Central memory CD4-positive, alpha-beta T cell (primary cell): ENCODE measurements around the gene ZC3H7B.

Experiments
- DNase-seq: peaks from one replicate; pipeline ENCODE4 v3.0.0; 2022

Gene ZC3H7B

GRCh38 chr22:41355895-41356294 lies 54.6 kb downstream of the ZC3H7B start:
- DNase-seq: no peak

DNA sequence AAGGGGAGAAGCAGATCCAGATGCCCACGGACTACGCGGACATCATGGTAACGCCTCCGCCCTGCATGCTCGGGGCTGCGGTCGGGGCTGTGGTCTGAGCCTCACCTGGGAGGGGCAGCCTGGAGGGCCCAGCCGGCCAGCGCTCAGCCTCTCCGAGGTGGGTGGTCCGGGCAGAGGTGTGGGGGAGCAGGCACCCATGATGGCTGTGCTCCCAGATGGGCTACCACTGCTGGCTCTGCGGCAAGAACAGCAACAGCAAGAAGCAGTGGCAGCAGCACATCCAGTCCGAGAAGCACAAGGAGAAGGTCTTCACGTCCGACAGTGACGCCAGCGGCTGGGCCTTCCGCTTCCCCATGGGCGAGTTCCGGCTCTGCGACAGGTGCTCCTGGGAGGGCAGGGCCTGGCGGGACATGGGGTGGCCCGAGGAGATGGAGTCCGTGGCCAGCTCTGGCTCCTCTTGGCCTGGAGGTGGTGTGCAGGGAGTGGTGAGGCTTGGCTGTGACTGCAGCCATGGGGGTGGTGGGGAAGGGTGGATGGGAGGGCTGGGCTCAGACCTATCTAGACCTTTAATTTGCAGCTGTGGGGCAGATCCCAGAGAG lies 55.2 kb downstream of the ZC3H7B start:
- DNase-seq: no peak

DNA sequence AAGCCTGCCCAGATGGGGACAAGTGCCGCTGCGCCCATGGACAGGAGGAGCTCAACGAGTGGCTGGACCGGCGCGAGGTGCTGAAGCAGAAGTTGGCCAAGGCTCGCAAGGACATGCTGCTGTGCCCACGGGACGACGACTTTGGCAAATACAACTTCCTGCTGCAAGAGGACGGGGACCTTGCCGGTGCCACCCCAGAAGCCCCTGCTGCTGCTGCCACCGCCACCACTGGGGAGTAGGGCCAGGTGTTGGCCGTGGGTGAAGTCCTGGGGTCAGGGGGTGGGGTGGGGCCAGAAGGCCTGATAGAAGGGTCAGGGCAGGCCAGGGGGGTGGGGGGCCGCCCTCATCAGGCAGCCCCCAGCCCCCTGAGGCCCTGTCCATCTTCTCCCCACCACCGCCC lies 55.9 kb downstream of the ZC3H7B start:
- no peak for DNase-seq

GRCh38 chr22:41358927-41359326 lies 57.6 kb downstream of the ZC3H7B start:
- no peak for DNase-seq

DNA sequence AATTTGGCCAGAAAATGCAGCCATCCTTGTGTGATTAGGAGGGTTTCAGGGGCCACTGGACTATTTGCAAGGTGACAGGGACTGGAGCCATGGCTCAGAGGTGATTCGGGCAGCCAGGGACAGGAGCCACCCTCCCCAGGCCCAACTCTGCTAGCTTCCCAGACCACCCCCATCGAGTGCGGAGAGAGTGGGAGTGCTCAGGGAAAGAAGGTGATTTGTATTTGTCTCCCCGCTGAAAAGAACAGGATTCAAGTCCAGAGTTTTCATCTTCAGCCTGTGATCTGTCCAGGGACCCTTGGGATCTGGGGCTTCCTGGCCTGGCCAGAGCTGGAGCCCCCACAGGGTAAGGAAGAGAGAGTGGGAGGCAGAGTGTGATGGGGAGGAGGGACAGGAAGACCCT lies 58.1 kb downstream of the ZC3H7B start:
- DNase-seq: no peak

DNA sequence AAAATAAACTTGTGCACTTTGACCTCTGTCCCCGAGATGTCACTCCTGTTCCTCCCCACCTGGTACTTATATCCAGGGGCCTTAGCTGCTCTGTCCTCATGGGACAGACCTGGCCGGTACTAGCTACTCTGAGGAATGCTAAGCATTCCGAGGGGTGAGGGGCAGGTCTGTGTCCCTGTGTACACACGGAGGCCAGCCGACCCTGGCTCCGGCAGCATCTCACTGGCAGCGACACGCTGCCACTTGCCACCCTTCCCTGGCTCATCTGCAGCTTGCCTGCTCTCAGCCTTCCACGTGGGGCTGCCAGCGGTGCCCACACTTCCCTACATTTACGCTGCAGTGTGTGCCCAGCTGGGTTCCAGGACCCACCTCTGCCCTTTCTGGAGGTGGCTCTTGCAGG lies 58.8 kb downstream of the ZC3H7B start:
- no peak for DNase-seq

DNA sequence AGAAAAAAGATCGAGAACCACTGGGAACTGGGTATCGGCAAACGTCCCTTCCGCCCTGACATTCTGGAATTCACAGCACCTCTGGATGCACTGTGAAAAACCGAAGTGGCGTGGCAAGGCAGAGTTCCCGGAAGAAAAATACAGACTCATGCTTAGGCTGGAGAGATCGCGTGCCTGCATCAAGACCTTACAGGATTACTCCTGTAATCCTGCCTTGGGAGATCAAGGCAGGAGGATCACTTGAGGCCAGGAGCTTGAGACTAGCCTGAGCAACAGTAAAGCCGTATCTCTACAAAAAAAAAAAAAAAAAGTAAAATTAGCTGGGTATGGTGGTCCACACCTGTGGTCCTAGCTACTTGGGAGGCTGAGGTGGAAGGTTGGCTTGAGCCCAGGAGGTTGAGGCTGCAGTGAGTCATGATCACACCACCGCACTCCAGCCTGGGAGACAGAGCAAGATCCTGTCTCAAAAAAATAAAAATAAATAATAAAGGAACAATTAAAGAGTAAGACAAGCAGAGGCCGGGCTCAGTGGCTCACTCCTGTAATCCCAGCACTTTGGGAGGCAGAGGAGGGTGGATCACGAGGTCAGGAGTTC lies 60.5 kb downstream of the ZC3H7B start:
- DNase-seq: no peak

- no peak for DNase-seq
These were observed 61.3 kb downstream of the ZC3H7B start for GRCh38 chr22:41362615-41363014.

GRCh38 chr22:41364233-41364632 lies 62.9 kb downstream of the ZC3H7B start:
- no peak for DNase-seq

- no peak for DNase-seq
These were observed 63.6 kb downstream of the ZC3H7B start for GRCh38 chr22:41364955-41365354.

- DNase-seq: no peak
These were observed 64.1 kb downstream of the ZC3H7B start for GRCh38 chr22:41365425-41365824.

DNA sequence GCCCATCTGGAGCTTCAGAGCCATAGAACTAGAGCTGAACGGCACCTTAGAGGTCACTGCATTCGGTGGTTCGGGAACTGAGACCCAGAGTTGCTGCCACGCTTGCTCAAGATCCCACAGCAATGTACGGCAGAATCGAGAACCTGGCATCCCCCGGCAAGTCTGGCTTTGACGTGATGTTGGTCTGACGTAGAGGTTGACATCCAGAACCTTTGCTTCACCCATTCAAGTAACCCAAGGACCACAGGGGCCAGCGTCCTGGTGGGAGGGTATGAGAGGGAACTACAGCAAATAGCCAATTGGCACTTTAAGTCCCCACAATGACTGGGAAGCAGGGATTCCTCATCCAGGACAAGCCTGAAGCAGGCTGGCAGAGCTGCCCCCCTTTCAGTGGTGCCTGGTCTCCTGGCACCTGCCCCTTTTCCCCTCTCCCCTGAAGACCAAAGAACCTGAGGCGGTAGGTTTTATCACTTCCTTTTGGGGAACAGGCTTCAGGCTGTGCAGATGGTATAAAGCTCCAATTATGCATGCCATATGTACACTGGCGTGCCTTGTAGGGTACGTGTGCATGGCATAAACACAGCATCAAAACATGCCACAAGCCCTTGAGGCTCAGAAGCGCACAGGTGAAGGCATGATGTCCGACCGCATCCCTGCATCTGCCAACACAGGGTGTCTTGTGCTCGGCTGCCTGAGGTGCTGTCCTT lies 65.2 kb downstream of the ZC3H7B start:
- no peak for DNase-seq

GRCh38 chr22:41367039-41367679 lies 65.8 kb downstream of the ZC3H7B start:
- DNase-seq: no peak

DNA sequence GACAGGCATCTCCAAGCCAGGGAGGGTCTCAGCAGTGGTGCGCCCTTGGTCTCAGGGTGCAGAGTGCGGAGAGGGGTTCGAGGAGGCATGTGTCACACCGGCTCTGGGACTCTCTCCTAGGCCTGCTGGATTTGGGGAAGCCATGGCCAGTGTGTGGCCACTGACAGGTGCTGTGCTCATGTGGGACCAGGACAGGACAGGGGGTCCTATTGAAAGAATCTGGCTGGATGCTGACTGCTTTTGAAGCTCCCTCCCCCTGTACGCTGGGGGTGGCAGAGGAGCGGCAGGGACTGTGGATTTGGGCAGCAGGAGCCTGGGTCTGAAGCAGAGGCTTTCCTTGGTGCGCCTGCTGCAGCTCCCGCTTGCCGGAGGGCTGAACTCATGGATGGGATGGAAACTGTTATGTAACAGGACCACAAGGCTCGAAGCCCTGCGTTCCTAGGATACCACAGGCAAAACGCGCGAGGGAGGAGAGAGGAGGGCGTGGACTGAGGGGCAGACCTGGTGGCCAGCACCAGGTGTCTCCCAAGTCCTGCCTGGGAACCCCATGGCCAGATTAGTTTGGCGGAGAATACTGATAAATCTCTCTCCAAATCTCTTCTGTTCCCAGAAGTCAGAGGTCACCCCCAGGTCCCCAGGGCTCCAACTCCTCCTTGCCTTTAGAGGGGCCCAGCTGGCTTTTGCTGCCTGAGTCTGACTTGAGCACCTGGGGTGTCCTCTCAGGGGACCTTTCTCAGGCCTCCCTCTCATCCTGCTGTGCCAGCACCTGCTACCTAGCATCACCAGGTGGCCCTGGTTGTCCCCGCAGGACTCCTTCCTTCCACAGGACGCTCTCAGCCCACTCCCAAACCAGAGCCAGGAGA lies 66.6 kb downstream of the ZC3H7B start:
- no peak for DNase-seq

DNA sequence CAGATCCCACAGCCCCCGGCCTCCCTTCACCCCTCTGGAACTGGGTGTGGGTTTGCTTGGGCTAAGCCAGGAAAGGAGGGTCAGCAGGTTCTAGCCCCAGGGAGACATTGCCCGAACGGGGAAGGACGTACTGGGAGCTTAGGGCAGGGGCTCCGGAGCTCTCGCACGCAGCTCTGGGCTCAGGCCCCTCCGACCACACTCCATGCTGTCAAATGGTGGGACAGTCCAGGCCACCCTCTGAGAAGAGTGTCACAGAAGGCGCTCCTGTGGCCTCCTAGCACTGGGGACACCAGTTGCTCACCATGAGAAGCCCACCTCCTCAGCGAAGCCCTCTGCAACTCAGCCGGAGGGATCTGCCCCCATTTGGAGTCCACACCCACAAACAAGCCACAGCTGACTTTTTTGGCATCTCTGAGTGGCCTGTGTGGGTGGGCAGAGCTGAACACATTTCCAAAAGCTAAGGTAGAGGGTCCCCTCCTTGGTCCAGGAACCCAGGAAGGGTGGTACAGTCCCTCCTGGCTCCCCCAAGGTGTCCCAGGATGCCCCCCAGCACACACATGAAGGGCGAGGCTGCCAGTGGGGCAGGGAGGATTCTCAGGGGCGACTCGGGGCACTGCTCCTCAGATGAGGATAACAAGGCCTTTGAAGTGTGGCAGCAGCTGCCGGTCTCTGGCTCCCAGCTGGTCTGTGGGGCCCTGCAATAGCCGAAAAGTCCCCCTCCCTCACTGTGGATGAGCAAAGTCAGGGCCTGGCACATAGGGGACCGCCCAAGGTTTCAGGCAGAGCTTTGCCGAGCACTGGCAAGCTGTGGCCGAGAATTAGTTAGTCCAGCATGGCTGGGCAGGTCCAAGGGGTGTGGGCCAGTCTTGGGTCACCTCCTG lies 67.5 kb downstream of the ZC3H7B start:
- DNase-seq: no peak

DNA sequence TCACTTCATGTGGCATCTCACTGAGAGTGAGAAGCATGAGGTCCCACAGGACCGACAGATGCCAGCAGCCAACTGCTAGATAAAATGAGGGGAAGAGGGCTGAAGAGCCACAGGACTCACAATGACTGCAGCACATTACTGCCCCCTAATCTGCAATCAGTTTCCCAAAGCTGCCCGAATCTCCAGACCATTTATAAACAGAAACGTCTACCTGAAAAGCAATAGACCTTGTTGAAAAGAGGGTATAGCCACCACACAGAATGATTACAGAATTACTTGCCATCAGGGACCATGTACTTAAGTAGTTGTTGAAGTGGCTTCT lies 68.1 kb downstream of the ZC3H7B start:
- no peak for DNase-seq

GRCh38 chr22:41369837-41370236 lies 68.5 kb downstream of the ZC3H7B start:
- no peak for DNase-seq

- no peak for DNase-seq
These were observed 76.5 kb downstream of the ZC3H7B start for GRCh38 chr22:41377846-41378245.

GRCh38 chr22:41380993-41381328 lies 79.6 kb downstream of the ZC3H7B start:
- DNase-seq: no peak

DNA sequence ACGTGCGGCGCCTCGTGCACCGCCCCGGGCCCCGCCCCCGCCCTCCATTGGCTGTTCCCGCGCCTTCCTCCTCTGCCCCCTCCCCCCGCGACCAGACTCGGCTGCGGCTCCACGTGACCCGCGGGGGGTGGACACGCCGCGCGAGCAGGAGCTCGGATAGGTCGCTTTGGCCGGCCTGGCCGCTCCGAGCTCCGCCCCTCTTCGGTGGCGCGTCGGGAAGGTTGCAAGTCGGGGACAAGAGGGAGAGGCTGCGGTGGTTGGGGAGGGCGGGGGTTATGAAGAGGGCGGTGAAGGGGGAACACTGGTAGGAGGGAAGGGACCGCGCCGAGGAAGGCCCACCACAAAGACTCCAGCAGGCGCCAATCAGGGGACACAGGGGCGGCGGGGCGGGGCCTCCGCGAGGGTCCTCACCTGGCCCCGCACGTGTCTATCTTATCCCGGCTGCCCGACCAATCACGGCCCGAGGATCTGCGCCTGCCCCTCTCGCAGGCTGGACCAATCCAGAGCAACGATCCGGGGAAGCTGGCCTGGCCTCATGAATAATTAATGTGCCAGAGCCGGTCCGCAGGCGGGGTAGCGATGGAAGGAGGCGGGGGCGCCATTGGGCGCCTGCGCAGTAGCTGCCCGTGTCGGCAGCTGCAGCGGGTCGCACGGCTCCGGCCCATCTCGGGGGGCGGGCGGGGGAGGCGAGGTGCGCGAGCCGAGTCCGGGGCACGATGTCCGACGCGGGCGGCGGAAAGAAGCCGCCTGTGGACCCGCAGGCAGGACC lies 80.2 kb downstream of the ZC3H7B start, which contains the start of gene TEF:
Gene TEF (plus strand): TSS at position 614 of the 769 bp plus-strand sequence. CDS start 103 bp downstream, at position 717.
- DNase-seq: peak; percentile 98

DNA sequence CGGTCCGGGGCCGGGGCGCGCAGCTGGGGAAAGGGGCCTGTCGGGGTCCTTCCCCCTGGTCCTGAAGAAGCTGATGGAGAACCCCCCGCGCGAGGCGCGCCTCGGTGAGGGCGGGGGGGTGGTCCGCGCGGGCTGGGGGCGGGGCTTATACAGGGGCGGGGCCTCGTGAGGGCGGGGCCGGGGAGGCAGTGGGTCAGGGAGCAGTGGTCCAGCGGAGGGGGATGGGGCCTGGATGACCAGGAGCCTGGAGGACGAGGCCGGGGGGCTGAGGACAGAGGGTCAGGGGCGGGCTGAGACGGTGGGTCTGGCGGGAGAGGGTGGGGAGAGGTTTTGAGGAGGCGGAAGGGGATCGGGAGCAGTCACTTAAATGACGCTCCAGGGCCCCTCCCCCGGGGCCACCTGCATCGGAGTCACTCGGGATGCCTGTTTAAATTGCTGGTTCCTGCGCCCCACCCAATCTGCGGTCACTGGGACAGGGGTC lies 80.8 kb downstream of the ZC3H7B start:
- DNase-seq: peak; percentile 59
